Effector memory CD4-positive, alpha-beta T cell (primary cell): ENCODE data around the gene RAMACL.
"Not testable (repeated sequence)": the region's sequence is repeated elsewhere in the genome, so short reads cannot be mapped to it uniquely, and the experiment has no call there.

Source experiments
- DNase-seq, 3 donors: peaks; one replicate each; pipeline ENCODE4 v3.0.0-alpha.2; 2020
- H3K27ac ChIP-seq: 2 replicates; pipeline ENCODE4 v1.7.0; 2013; ENCODE audit warnings: mild to moderate bottlenecking, low read length, moderate library complexity; ENCODE audit not compliant: insufficient read depth, poor library complexity, severe bottlenecking
- H3K27me3 ChIP-seq: replicated peaks from 2 replicates; pipeline ENCODE4 v1.7.0; 2013; ENCODE audit warnings: mild to moderate bottlenecking, low read length; ENCODE audit not compliant: insufficient read depth, control insufficient read depth, poor library complexity, severe bottlenecking
- H3K36me3 ChIP-seq: 2 replicates; pipeline ENCODE4 v1.7.0; 2013; ENCODE audit warnings: mild to moderate bottlenecking, low read length, moderate library complexity; ENCODE audit not compliant: control insufficient read depth, insufficient read depth
- H3K4me1 ChIP-seq: 2 replicates; pipeline ENCODE4 v1.7.0; 2013; ENCODE audit warnings: low read length, mild to moderate bottlenecking; ENCODE audit not compliant: control insufficient read depth, insufficient read depth, poor library complexity, severe bottlenecking
- H3K4me3 ChIP-seq: 2 replicates; pipeline ENCODE4 v1.7.0; 2013; ENCODE audit warnings: low read length, low read depth, mild to moderate bottlenecking; ENCODE audit not compliant: insufficient read depth, poor library complexity, severe bottlenecking
- H3K9me3 ChIP-seq: 2 replicates; pipeline ENCODE4 v1.7.0; 2013; ENCODE audit warnings: mild to moderate bottlenecking, low read length, moderate library complexity; ENCODE audit not compliant: control insufficient read depth

The RAMACL gene

DNA sequence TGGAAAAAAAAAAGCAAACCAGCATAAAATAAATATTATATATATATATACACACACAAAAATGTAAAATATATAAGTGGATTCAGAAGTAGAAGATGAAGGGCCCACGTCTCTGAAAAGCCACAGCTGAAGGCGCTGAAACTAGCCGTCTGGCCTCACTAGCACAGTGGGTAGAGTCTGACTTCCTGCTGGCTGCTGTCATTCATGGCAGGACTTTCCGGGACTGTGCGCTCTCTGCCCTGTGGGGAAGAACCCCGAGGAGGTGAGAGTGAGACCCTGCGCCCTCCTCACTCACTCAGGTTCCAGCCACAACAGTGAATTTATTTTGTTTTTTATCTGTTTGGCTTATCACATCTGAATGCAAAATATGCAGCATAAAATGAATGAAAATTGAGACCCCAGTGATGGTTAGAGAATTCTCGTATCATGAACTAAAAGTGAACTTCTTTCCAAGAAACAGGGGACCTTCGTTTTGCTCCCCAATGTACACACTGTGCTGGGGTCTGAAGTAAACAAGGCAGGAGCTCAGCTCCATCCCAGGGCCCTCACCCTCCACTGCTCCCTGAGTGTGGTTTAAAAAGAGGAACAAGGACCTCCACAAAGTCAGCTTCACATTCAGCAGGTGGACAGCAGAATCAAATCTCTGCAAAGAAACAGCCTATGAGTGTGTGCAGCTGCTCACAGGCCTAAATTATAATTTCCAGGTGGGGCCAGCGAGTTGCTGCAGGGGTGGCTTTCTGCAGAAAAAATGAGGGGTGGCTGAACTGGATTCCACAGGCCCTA, 1.3 kb upstream of the RAMACL start:
- Histone ChIP-seq H3K36me3 (no peaks in the 10 kb centered on the region), H3K9me3 (no peaks in the 10 kb centered on the region), H3K4me3 (no peak overlapping the region), H3K27me3 (no peaks in the 10 kb centered on the region), H3K4me1 (no peaks in the 10 kb centered on the region), H3K27ac (no peak overlapping the region)
- no peak for DNase-seq

DNA sequence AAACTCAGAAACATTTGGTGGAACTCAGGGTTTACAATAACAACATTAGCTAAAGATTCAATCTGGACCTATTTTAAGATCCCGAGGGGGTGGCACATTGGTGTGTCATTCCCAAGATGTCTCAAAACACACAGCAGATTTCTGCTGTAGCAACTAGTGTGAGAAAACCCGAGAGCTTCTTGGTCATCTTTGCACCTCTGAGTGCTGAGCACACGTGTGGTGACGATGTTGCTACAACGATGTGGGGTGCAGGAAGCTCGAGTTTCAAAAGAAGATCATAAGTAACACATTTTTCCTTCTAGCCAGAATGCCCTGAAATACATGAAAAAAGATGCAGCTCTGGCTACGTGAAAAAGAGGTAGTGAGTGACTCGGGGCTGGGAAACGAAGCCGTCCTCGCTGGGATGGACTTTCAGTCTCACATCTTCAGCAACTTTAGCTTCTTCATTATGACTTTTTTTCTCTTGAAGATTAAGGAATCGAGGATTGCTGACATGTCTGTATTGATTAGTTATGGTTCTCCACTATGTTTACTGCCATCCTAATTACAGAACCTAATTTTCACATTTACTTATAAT, 1.5 kb downstream of the RAMACL start:
- no peak for DNase-seq

DNA sequence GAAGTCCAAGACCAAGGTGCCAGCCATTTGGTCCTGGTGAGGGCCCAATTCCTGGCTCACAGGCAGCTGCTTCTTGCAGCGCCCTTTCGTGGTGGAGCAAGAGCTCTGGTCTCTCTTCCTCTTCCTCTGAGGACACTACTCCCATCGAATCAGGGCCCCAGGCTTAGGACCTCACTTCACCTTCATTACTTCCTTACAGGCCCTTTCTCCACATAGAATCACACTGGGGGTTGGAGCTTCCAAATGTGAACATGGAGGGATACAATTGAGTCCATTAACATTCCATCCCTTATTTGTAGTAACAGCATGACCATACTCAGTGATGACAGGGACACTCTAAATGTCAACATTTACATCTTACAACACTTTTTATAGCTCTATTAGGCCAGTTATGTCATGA, 2.3 kb downstream of the RAMACL start:
- no peak for DNase-seq
- Histone ChIP-seq H3K27me3 (no peaks in the 10 kb centered on the region), H3K4me1 (no peaks in the 10 kb centered on the region), H3K9me3 (no peaks in the 10 kb centered on the region), H3K36me3 (no peaks in the 10 kb centered on the region), H3K4me3 (no peak overlapping the region), H3K27ac (no peak overlapping the region)

More for the DNA sequence above, 1.5 kb downstream of the RAMACL start:
- Histone ChIP-seq H3K36me3 (no peaks in the 10 kb centered on the region), H3K4me3 (no peak overlapping the region), H3K27me3 (no peaks in the 10 kb centered on the region), H3K9me3 (no peaks in the 10 kb centered on the region), H3K27ac (no peak overlapping the region), H3K4me1 (no peaks in the 10 kb centered on the region)

DNA sequence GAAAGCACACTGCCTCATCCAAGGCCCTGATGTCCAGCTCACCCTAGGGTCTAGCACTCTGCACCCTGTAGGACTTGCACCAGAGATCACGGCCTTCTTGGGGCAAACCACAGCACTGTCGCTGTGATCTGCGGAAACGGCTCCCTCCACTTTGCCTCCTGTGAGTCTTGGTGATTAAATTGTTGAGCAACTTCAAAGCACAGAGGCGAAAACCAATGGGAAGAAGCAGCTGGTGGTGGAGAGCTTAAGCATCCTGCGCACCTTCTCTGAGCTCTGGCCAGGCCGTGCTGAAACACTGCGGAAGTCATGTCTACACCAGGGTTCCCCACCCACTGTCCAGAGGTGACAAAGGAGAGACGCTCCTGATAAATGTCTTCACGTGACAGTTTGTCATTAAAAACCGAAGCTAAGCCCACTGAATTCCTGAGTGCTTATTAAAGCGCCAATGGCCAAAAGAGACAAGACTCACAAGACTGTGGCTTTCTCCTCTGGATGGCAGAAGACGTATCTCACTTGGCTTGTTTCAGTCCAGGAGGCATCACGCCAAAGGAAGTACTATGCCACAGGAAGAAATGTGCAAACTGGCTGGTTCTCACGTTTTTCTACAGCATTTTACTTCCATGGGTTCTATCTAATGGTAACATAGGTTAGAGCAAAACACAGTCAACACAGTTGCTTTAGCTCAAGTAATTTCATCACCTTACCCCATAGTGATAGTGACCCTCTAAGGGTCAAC, 3.1 kb downstream of the RAMACL start:
- no peak overlapping the region for H3K27ac ChIP-seq
- no peaks in the 10 kb centered on the region for H3K9me3 ChIP-seq
- no peak overlapping the region for H3K4me3 ChIP-seq
- H3K36me3 ChIP-seq = no peaks in the 10 kb centered on the region
- H3K4me1 ChIP-seq = no peaks in the 10 kb centered on the region
- DNase-seq = no peak
- H3K27me3 ChIP-seq = no peaks in the 10 kb centered on the region

DNA sequence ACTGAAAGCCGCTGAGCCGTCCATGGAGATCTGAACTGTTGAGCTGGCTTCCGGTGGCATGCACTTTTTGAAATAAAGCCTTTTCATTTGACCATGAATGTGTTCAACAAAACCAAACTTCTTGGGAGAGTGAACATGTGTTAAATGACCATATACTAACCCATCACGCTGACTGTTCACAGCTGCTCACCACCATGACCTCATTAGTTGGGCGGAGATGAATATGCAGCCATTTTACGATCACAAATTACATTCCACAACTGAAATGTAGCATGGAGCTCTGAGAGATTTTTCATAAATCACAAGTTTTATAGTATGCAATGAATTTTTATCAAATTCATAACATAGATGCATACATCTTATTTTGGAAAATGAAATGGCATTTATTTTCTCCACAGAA, 4.2 kb downstream of the RAMACL start:
- Histone ChIP-seq H3K36me3 (no peaks in the 10 kb centered on the region), H3K27me3 (no peaks in the 10 kb centered on the region), H3K27ac (no peak overlapping the region), H3K9me3 (no peaks in the 10 kb centered on the region), H3K4me1 (no peaks in the 10 kb centered on the region), H3K4me3 (no peak overlapping the region)
- no peak for DNase-seq

DNA sequence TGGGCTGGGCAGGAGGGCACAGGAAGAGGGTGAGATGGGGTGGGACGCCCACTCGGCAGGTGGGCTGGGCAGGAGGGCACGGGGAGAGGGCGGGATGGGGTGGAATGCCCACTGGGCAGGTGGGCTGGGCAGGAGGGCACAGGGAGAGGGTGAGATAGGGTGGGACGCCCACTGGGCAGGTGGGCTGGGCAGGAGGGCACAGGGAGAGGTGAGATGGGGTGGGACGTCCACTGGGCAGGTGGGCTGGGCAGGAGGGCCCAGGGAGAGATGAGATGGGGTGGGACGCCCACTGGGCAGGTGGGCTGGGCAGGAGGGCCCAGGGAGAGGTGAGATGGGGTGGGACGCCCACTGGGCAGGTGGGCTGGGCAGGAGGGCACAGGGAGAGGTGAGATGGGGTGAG, 4.7 kb downstream of the RAMACL start:
- H3K27me3 ChIP-seq, DNase-seq, H3K27ac ChIP-seq, H3K9me3 ChIP-seq, H3K4me3 ChIP-seq, H3K4me1 ChIP-seq, H3K36me3 ChIP-seq: not testable (repeated sequence)

DNA sequence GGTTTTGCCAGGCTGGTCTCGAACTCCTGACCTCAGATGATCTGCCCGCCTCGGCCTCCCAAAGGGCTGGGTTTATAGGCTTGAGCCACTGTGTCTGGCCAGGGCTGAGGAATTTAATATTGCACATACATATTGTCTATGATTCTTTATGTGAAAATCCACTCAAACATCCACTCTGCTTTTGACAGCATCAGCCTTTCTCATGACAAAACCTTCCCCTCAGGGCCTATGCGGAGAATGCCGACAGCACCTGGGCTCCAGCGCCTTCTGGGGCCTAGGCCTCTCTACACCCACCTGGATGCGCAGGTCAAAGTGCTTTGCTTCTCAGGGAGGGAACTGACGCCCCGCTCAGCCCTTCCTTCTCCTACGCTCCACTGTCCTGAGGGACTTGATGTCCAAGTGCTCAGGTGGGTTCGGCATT, 5.4 kb downstream of the RAMACL start:
- Histone ChIP-seq H3K4me1 (no peaks in the 10 kb centered on the region), H3K9me3 (no peaks in the 10 kb centered on the region), H3K27ac (no peak overlapping the region), H3K36me3 (no peaks in the 10 kb centered on the region), H3K27me3 (no peaks in the 10 kb centered on the region), H3K4me3 (no peak overlapping the region)
- DNase-seq = no peak

DNA sequence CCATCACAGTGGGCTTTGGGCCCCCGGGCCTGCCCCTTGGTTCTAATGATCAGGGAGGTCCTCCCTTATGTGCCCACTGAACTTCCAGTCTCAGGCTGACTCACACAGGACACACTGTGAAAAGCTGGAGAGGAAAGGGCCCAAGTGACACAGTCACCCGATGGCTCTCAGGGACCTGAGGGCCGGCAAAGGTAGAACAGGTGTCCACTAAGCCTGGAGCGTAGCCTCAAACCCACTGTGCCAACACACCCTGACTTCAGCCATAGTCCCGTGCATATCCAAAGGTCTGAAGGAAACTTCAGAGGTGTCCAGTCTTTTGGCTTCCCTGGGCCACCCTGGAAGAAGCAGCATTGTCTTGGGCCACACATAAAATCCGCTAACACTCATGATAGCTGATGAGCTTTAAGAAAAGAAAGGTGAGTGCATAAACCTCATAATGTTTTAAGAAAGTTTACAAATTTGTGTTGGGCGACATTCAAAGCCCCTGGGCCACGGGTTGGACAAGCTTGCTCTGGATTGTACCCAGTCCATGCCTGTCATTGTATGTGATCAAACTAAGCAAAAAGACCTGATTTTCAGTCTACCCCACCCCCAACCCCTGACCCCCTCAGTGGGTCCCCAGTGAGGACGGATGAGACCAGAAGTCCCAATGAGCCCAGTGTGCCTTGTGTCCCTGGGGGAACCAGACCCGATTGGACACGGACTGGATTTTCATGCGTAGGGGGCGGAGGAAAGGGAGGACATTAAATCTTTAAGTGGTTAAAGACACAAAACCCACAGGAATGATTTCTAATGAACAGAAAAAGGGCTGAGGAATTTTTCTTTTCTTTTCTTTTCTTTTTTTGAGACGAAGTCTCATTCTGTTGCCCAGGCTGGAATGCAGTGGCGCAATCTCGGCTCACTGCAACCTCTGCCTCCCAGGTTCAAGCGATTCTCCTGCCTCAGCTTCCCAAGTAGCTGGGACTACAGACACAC, 6.1 kb downstream of the RAMACL start:
- Histone ChIP-seq H3K36me3 (no peaks in the 10 kb centered on the region), H3K4me3 (no peak overlapping the region), H3K27ac (no peak overlapping the region), H3K4me1 (no peaks in the 10 kb centered on the region), H3K9me3 (no peaks in the 10 kb centered on the region), H3K27me3 (no peaks in the 10 kb centered on the region)
- no peak for DNase-seq

DNA sequence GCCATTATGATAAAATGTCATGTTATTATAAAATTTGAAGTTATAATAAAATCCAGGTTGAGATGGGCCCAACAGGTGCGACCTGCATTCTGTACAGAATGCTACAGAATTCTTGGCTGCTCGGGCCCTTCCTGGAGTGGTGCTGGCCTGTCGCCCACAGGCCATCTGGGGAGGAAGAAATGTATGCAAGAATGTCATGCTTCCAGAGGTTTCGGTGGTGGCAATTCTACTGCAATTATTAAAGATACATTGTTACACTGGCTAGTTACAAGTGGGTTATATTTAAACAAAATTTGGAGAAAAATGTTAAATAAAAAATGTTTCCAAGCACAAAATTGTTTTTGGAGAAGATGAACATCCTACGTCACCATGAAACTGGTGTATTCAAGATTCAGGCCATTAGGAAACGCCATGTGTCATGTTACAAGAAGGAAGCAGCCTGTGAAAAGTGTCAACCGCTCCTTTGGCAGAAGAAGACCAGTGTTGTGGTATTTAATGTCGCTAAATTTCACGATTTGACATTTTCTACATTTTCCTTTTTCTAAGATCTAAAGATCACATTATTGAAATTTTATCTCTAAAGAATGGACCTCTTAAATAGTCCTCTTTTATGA, 7.1 kb downstream of the RAMACL start:
- Histone ChIP-seq H3K9me3 (no peaks in the 10 kb centered on the region), H3K4me1 (no peaks in the 10 kb centered on the region), H3K27ac (no peak overlapping the region), H3K4me3 (no peak overlapping the region), H3K36me3 (no peaks in the 10 kb centered on the region), H3K27me3 (no peaks in the 10 kb centered on the region)
- DNase-seq = no peak
